ENCODE measurements around the gene CST6. TPM values are rescaled to one million over a fixed set of nuclear protein-coding genes. Genes with fewer than 3 reads are reported as not detected.

CST6 gene
- total and polyA plus RNA-seq, 10 donors = 0.76 to 1.4 (median 0.93) TPM; not detected in 7

DNA sequence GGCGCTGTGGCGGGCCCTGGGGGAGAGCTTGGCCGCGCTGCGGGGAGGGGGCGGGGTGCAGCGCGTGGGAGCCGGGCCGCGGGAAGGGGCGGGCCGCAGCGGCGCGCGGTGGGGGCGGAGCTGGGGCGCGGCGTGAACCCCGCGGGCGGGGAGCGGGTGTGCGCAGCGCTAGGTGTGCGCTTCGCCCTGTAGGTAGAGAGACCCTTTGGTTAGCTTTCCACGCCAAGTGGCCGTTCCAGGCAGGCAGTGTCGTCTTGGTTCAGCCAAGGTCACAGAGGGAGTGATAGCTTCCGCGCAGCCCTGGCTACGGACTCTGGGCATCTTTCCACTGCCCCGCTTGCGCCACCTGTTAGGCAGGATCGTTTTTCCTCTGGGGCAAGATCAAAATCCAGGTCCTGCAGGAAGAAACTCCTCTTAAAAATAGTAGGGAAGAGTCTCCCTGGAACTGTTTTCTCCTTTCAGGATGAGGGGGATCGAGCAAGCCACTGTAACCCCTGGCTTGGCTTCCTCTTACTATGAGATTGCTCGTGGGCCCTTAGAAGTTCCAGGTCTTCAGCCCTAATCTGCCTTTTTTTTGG is 9.1 kb upstream of the CST6 start:
- Histone ChIP-seq H3K4me3 (peak overlapping the region; percentile 77 to 99 (median 90)), H3K9me3 (no peaks in the 10 kb centered on the region), H3K27ac (peak overlapping the region; percentile 83 to 98 (median 94)), H3K27me3 (replicated peaks in 1 of 7) (no peaks in the 10 kb centered on the region), H3K4me1 (peaks cover 12 to 46% (median 30%) of the 10 kb centered on the region in 6 donors), H3K36me3 (peaks cover 0 to 60% (median 47%) of the 10 kb centered on the region in 6 donors)
- WGBS, 5 donors = 1 to 2% (median 1%) methylated on average over 10 to 40 of the region's 40 CpGs
- DNase-seq = no peak
- intact Hi-C loops (cut with DNase I; ENCODE audit: low total_unique reads) = no loop called here
- TF ChIP-seq POLR2A (IDR thresholded peaks at IDR 0.05) = no peak
- peak in 3 of 11 experiments; percentile 2 to 14 (median 4) for TF ChIP-seq CTCF (IDR thresholded peaks at IDR 0.05 in 8 of 11, conservative IDR thresholded peaks at IDR 0.05 in 3 of 11)

DNA sequence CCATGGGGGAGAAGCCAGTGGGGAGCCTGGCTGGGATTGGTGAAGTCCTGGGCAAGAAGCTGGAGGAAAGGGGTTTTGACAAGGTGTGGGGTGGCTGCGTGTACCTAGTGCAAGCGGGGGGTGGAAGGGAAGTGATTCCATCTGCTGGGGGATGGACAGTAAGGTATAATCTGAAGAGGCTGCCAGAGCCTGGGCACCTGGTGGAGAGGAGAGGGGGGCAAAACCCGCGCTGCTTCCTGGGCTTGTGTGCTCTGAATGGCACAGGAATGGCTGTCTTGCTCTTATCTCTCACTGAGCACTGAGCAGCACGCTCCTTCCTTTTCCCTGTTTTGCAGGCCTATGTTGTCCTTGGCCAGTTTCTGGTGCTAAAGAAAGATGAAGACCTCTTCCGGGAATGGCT is 8.5 kb upstream of the CST6 start:
- no peak for TF ChIP-seq POLR2A (IDR thresholded peaks at IDR 0.05)
- TF ChIP-seq CTCF (IDR thresholded peaks at IDR 0.05 in 8 of 11, conservative IDR thresholded peaks at IDR 0.05 in 3 of 11) = no peak
- TF ChIP-seq POLR2AphosphoS5 (IDR thresholded peaks at IDR 0.05) = no peak
- H3K4me1 ChIP-seq = peaks cover 12 to 46% (median 30%) of the 10 kb centered on the region in 6 donors
- intact Hi-C loops (cut with DNase I; ENCODE audit: low total_unique reads) = no loop called here
- peak overlapping the region in 7 of 8 donors; percentile 88 to 98 (median 94) for H3K27ac ChIP-seq
- H3K27me3 ChIP-seq (replicated peaks in 1 of 7) = no peaks in the 10 kb centered on the region
- peaks cover 0 to 55% (median 41%) of the 10 kb centered on the region in 6 donors for H3K36me3 ChIP-seq
- no peaks in the 10 kb centered on the region for H3K9me3 ChIP-seq
- 62 to 74% (median 70%) methylated on average over 6 of the region's 6 CpGs for WGBS, 5 donors
- no peak for DNase-seq
- H3K4me3 ChIP-seq = peak overlapping the region in 6 of 8 donors; percentile 80 to 99 (median 90)

GRCh38 chr11:66004186-66004585 is 7.6 kb upstream of the CST6 start:
- no peaks in the 10 kb centered on the region for H3K27me3 ChIP-seq (replicated peaks in 1 of 7)
- DNase-seq = no peak
- no peak overlapping the region for H3K4me3 ChIP-seq
- 80 to 91% (median 86%) methylated on average over 3 to 4 of the region's 4 CpGs for WGBS, 5 donors
- no peaks in the 10 kb centered on the region for H3K9me3 ChIP-seq
- peaks cover 12 to 41% (median 30%) of the 10 kb centered on the region in 6 donors for H3K4me1 ChIP-seq
- TF ChIP-seq POLR2A (IDR thresholded peaks at IDR 0.05) (no peak), CTCF (IDR thresholded peaks at IDR 0.05 in 8 of 11, conservative IDR thresholded peaks at IDR 0.05 in 3 of 11) (no peak), POLR2AphosphoS5 (IDR thresholded peaks at IDR 0.05) (no peak)
- peaks cover 0 to 46% (median 32%) of the 10 kb centered on the region in 6 donors for H3K36me3 ChIP-seq
- no peak overlapping the region for H3K27ac ChIP-seq
- intact Hi-C loops (cut with DNase I; ENCODE audit: low total_unique reads) = no loop called here

DNA sequence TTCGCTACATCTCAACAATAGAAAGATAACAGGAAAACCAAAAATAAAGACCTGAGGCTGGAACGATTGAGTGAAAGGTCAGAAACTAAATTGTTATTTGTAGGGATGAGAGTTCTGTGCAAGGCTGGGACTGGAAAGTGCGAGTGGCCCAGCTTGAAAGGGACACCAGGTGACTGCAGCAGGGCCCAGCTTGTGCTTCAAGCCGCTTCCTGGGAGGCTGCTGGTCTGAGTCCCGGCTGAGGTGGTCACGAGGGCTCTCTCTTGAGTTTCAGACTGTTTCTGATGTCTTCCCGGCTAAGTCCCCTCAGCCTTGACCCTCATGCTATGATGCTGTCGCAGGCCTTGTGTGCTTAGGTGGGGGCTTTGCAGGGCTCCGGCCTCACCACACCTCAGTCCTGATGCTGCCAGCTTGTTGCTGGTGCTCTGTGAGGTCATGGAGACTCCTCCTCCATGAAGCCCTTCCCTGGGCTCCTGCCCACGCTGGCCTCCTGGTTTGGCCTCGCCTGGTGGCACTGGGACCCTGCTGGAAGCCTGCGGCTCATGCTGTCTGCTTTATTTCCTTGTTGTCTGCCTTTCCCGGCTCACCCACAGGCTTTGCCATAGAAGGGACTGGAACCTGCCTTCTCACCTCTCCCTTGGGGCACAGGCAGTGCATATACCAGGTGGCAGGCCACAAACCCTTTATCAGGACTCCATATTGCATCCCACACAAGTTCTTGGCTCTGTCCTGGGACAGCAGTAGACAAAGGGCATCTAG is 5.5 kb upstream of the CST6 start:
- Histone ChIP-seq H3K9me3 (no peaks in the 10 kb centered on the region), H3K36me3 (peaks cover 0 to 32% (median 21%) of the 10 kb centered on the region in 6 donors), H3K27ac (no peak overlapping the region), H3K27me3 (replicated peaks in 1 of 7) (peaks cover 0 to 9% (median under 1%) of the 10 kb centered on the region in 7 donors), H3K4me3 (no peak overlapping the region), H3K4me1 (peaks cover 8 to 20% (median 12%) of the 10 kb centered on the region in 6 donors)
- TF ChIP-seq CTCF (IDR thresholded peaks at IDR 0.05 in 8 of 11, conservative IDR thresholded peaks at IDR 0.05 in 3 of 11) = no peak
- TF ChIP-seq POLR2AphosphoS5 (IDR thresholded peaks at IDR 0.05) = peak in 1 of 3 donors; percentile 51
- no peak for DNase-seq
- WGBS, 5 donors = 87 to 93% (median 92%) methylated on average over 13 of the region's 13 CpGs
- intact Hi-C loops (cut with DNase I; ENCODE audit: low total_unique reads) = no loop called here

All from spleen (tissue), 11 donors.